ENCODE data around the gene SCARF2.

GRCh38 chr22:20405931-20406685, 31.5 kb downstream of the SCARF2 start:
- TF ChIP-seq POLR2A (IDR thresholded peaks at IDR 0.05) (no peak), CTCF (IDR thresholded peaks at IDR 0.05) (no peak)

Measured in lower leg skin (tissue), 3 donors.